GM23338 (cell line): ENCODE results near the gene KMT2E.

Source experiments
- CTCF ChIP-seq, 2 experiments: fragments of 200-600 bp in 1 of 2; sonication (generic) in 1 of 2; conservative IDR thresholded peaks; 2 replicates each; pipeline versions ENCODE4 v1.5.1 to v1.6.1; 2016 to 2017; ENCODE audit warnings: antibody characterized with exemption in 2 of 2, low read depth in 2 of 2, mild to moderate bottlenecking in 2 of 2, moderate library complexity in 1 of 2
- EZH2 ChIP-seq: fragments of 200-600 bp; sonication (generic); IDR thresholded peaks from one replicate; pipeline ENCODE4 v1.8.0; 2017; ENCODE audit warnings: antibody characterized with exemption, mild to moderate bottlenecking, low read depth; ENCODE audit not compliant: unreplicated experiment
- POLR2AphosphoS5 ChIP-seq: IDR thresholded peaks from 2 replicates; pipeline ENCODE4 v1.6.1; 2016; ENCODE audit warnings: antibody characterized with exemption, low read depth
- TF ChIP-seq, protein P1 (sequence below): IDR thresholded peaks from one replicate; pipeline ENCODE4 v1.6.1; 2018; ENCODE audit warnings: antibody characterized with exemption; ENCODE audit not compliant: unreplicated experiment

DNA sequence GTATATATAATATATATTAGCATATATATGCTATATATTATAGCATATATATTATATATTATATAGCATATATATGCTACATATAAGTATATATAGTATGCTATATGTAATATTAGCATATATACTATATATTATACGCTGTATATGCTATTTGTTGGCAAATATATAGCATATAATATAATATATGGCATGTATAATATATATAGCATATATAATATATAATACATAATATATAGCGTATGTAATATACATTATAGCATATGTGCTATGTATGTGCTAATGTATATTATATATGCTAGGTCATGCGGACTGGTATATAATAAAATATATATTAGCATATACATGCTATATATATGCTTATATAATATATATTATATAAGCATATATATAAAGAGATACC, 72.8 kb downstream of the KMT2E start:
- TF ChIP-seq CTCF (conservative IDR thresholded peaks at IDR 0.05; ENCODE audit: low read depth in 2 of 2) (no peak), EZH2 (no peak), POLR2AphosphoS5 (no peak)
- TF ChIP-seq, protein P1, sequence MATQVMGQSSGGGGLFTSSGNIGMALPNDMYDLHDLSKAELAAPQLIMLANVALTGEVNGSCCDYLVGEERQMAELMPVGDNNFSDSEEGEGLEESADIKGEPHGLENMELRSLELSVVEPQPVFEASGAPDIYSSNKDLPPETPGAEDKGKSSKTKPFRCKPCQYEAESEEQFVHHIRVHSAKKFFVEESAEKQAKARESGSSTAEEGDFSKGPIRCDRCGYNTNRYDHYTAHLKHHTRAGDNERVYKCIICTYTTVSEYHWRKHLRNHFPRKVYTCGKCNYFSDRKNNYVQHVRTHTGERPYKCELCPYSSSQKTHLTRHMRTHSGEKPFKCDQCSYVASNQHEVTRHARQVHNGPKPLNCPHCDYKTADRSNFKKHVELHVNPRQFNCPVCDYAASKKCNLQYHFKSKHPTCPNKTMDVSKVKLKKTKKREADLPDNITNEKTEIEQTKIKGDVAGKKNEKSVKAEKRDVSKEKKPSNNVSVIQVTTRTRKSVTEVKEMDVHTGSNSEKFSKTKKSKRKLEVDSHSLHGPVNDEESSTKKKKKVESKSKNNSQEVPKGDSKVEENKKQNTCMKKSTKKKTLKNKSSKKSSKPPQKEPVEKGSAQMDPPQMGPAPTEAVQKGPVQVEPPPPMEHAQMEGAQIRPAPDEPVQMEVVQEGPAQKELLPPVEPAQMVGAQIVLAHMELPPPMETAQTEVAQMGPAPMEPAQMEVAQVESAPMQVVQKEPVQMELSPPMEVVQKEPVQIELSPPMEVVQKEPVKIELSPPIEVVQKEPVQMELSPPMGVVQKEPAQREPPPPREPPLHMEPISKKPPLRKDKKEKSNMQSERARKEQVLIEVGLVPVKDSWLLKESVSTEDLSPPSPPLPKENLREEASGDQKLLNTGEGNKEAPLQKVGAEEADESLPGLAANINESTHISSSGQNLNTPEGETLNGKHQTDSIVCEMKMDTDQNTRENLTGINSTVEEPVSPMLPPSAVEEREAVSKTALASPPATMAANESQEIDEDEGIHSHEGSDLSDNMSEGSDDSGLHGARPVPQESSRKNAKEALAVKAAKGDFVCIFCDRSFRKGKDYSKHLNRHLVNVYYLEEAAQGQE = no peak
